ENCODE measurements around the gene PITPNM1. TPM values are rescaled to one million over a fixed set of nuclear protein-coding genes. Genes with fewer than 3 reads are reported as not detected.

The PITPNM1 gene
- polyA plus RNA-seq, 1 donor from 2014 or later: 25.8 TPM

- Histone ChIP-seq H3K79me2 (replicated peaks; ENCODE audit: insufficient read depth, low read length) (peaks cover 9% of the 10 kb centered on the region), H3K9me2 (ENCODE audit: insufficient read depth, low read length) (no peaks in the 10 kb centered on the region), H3K4me2 (ENCODE audit: low read length) (peak within 1 kb of the TSS; percentile 65), H3F3A (ENCODE audit: insufficient read depth, low read length, poor library complexity, severe bottlenecking) (no peaks in the 10 kb centered on the region), H3K9me3 (ENCODE audit: low read length) (no peaks in the 10 kb centered on the region), H3K27ac (ENCODE audit: low read length) (peak within 1 kb of the TSS; percentile 95), H4K20me1 (ENCODE audit: insufficient read depth) (no peaks in the 10 kb centered on the region), H3K9ac (ENCODE audit: low read length) (peak within 1 kb of the TSS; percentile 94), H3K4me3 (ENCODE audit: low read length) (peak within 1 kb of the TSS; percentile 78), H3K27me3 (ENCODE audit: insufficient read depth, low read depth, low read length) (no peaks in the 10 kb centered on the region), H2AFZ (ENCODE audit: low read depth, low read length) (peak within 1 kb of the TSS; percentile 77), H3K36me3 (ENCODE audit: insufficient read depth, low read length) (no peaks in the 10 kb centered on the region)
- TF ChIP-seq REST (IDR thresholded peaks at IDR 0.05; ENCODE audit: borderline replicate concordance): no peak
- TF ChIP-seq CTCF (IDR thresholded peaks at IDR 0.05; ENCODE audit: poor library complexity, severe bottlenecking): peak; percentile 44
- no peak for TF ChIP-seq TAF1 (IDR thresholded peaks at IDR 0.05; ENCODE audit: low read depth)
- no peak for TF ChIP-seq POLR2AphosphoS5 (IDR thresholded peaks at IDR 0.05)
These were observed 2.8 kb upstream of the PITPNM1 start, which contains the start of gene CDK2AP2 for GRCh38 chr11:67507864-67508485. TSS of gene CDK2AP2 (minus strand) at chr11:67508162. CDS start at chr11:67508082, 80 bp downstream.

- Histone ChIP-seq H3K9me3 (ENCODE audit: low read length) (no peaks in the 10 kb centered on the region), H3K27ac (ENCODE audit: low read length) (peak overlapping the region; percentile 95), H3K9me2 (ENCODE audit: insufficient read depth, low read length) (no peaks in the 10 kb centered on the region), H3K36me3 (ENCODE audit: insufficient read depth, low read length) (no peaks in the 10 kb centered on the region), H3K9ac (ENCODE audit: low read length) (peak overlapping the region; percentile 60), H3K79me2 (replicated peaks; ENCODE audit: insufficient read depth, low read length) (peaks cover 15% of the 10 kb centered on the region), H4K20me1 (ENCODE audit: insufficient read depth) (no peaks in the 10 kb centered on the region), H3K4me2 (ENCODE audit: low read length) (peak overlapping the region; percentile 65), H3K27me3 (ENCODE audit: insufficient read depth, low read depth, low read length) (no peaks in the 10 kb centered on the region), H3K4me3 (ENCODE audit: low read length) (peak overlapping the region; percentile 78), H2AFZ (ENCODE audit: low read depth, low read length) (no peak overlapping the region), H3F3A (ENCODE audit: insufficient read depth, low read length, poor library complexity, severe bottlenecking) (no peaks in the 10 kb centered on the region)
- TF ChIP-seq EP300 (conservative IDR thresholded peaks at IDR 0.05; ENCODE audit: poor library complexity, severe bottlenecking) (no peak), POLR2AphosphoS5 (IDR thresholded peaks at IDR 0.05) (no peak), EZH2 (IDR thresholded peaks at IDR 0.05; ENCODE audit: borderline replicate concordance, insufficient read depth, low read length, poor library complexity, severe bottlenecking) (no peak), TAF1 (IDR thresholded peaks at IDR 0.05; ENCODE audit: low read depth) (no peak), RAD21 (conservative IDR thresholded peaks at IDR 0.05) (no peak), CTCF (IDR thresholded peaks at IDR 0.05; ENCODE audit: poor library complexity, severe bottlenecking) (no peak), REST (IDR thresholded peaks at IDR 0.05; ENCODE audit: borderline replicate concordance) (no peak), MXI1 (conservative IDR thresholded peaks at IDR 0.05; ENCODE audit: poor library complexity, severe bottlenecking) (no peak), SMC3 (conservative IDR thresholded peaks at IDR 0.05; ENCODE audit: poor library complexity) (no peak)
These were observed 2.2 kb upstream of the PITPNM1 start for GRCh38 chr11:67507242-67507863.
